Epidermal melanocyte (primary cell): Measurements from ENCODE around the gene TBC1D24.

Experiments used
- DNase-seq: peaks from one replicate; pipeline ENCODE4 v3.0.0; 2011; ENCODE audit warnings: low spot score; ENCODE audit not compliant: insufficient read length

Gene TBC1D24

DNA sequence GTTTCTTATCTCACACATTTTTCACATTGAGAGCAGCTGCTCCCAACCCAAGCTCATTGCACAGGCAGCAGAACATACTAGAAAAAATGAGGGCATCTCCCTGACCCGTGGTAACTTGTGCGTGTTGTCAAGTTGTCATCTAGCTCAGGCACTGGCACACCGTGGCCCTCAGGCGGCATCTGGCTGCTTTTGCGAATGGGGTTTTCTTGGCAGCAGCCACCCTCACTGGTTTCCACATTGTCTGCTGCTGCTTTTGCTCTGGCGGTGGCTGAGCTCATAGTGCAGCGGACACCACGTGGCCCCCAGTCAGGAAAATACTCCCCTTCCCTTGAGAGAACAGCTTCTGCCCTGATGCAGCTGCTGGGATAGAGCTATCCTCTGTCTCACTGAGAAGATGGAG is 24.4 kb upstream of the TBC1D24 start:
- no peak for DNase-seq

- no peak for DNase-seq
These were observed 23.9 kb upstream of the TBC1D24 start for GRCh38 chr16:2450975-2451381.

- no peak for DNase-seq
These were observed 23.0 kb upstream of the TBC1D24 start for GRCh38 chr16:2451851-2452320.

DNA sequence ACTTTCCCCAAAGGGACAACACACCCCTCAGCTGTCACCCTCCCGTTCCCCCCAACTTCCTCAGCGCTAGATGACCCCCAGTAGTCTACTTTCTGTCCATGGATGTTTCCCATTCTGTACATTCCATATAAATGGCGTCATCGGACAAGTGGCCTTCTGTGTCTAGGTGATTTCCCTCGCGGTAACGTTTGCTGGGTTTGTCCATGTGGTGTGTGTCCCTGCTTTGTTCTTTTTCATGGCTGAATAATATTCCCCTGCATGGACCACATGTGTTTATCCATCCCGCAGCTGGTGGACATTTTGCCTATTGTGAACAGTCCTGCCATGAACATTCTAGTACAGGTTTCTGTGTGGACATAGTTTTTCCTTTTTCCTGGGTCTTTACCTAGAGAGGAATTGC is 22.3 kb upstream of the TBC1D24 start:
- DNase-seq = peak; percentile 4

GRCh38 chr16:2455081-2455845 is 19.7 kb upstream of the TBC1D24 start:
- no peak for DNase-seq

GRCh38 chr16:2456551-2457153 is 18.3 kb upstream of the TBC1D24 start:
- DNase-seq = peak; percentile 5

DNA sequence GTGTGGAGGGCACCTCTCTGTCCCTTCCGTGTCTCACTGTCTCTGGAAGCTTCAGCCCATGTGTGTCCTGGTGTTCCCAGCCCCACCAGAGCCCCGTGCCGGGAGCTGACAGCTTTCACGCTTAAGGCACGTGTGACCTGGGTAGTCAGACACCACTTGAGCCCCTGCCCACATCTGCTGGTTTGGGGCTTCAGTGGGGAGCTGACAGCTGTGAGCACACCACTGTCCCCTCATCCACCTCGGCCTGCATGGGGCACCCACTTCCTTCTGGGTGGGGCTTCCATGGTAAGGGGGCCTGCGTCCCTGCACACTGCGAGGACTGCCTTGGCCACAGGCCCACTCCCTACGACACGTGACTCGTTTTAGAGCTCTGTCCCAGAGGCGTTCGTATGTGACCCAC is 17.7 kb upstream of the TBC1D24 start:
- peak; percentile 8 for DNase-seq

- DNase-seq = peak; percentile 6
These were observed 17.0 kb upstream of the TBC1D24 start for GRCh38 chr16:2457946-2458345.

- DNase-seq = peak; percentile 10
These were observed 15.9 kb upstream of the TBC1D24 start for GRCh38 chr16:2458887-2459646.

DNA sequence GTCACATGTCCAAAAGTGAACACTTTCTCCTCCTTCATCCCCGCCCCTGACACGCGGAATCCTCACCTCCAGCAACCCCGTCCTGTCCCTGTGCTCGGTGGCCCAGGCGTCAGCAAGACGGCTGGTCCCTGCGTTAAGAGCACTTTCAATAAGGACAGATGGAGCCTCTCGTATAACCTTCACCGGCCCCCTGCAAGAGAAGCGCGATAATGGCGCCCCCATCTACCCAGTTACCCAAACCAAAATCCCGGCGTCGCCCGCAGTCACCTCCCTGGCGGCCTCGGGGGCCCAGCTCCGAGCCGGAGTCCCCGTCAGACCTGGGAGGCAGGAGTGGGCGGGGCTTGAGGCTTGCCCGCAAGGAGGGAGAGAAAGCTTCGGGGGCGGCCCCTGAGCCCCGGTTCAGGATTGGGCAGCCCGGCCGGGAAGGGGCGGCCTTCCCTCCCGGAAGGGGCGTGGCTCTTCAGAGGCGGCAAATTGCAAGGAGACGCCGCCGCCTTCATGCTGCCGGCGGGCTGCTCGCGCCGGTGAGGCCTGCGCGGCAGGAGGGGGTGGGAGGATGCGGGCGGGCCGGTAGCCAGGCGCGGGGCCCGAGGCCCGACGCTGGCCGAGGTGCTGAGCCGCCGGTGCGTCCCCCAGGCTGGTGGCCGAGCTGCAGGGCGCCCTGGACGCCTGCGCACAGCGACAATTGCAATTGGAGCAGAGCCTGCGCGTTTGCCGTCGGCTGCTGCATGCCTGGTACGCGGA is 15.1 kb upstream of the TBC1D24 start, which contains the start of gene TEDC2:
Gene TEDC2 (plus strand): TSS at position 463 of the 744 bp plus-strand sequence. CDS start 36 bp downstream, at position 499.
- peak; percentile 100 for DNase-seq

- DNase-seq = no peak
These were observed 14.6 kb upstream of the TBC1D24 start for GRCh38 chr16:2460391-2460713.

DNA sequence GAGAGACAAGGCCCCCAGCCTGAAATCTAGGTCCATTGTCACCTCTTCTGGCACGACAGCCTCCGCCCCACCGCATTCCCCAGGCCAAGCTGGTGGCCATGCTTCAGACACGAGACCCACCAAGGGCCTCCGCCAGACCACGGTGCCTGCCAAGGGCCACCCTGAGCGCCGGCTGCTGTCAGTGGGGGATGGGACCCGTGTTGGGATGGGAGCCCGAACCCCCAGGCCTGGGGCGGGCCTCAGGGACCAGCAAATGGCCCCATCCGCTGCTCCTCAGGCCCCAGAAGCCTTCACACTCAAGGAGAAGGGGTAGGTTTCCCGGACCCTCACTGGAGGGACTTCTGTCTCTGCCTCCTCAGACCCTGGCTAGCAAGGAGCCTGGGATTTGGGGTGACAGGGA is 14.0 kb upstream of the TBC1D24 start:
- peak; percentile 15 for DNase-seq

DNA sequence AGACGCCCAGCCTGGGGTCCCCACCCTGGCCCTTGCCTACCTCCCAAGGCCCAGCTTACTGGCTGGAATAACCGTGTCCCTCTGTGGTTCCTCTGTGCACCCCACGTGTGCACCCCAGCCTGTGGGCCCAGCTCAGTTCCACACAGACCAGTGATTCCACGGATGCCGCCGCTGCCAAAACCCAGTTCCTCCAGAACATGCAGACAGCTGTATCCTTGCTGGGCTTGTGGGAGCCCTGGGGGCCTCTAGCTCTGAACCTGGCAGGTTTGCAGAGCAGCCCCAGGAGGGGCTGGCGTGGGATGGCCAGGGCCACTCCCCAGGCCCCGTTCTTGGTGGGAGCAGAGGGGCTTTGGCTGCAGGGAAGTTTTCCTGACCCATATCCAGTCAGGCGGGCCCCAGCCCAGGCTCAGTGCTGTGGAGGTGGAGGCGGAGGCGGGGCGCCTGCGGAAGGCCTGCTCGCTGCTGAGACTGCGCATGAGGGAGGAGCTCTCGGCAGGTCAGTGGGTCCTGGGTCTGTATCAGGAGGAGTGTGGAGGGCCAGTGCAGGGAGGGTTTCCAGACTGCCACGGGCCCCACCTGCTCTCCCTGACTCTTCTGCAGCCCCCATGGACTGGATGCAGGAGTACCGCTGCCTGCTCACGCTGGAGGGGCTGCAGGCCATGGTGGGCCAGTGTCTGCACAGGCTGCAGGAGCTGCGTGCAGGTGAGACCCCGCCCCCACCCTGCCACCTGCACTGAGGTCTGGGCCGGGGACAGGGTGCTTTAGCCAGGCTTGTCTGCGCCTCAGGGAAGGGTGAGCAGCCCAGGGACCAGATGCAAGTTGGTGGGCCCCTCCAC is 12.7 kb upstream of the TBC1D24 start:
- DNase-seq = peak; percentile 5

DNA sequence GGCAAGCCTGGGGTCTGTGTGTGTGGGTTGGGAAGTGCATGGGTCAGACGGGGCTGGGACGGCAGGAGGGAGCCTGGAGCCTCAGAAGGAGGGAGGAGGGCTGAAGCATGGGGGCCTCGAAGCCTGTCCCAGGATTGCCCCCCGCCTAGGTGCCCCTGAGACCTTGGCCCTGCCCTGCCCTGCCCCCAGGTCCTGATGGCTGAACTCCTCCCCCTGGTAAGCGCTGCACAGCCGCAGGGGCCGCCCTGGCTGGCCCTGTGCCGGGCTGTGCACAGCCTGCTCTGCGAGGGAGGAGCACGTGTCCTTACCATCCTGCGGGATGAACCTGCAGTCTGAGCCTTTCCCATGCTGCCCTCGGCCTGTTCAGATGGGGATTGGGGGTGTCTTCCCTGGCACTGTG is 10.6 kb upstream of the TBC1D24 start:
- peak; percentile 10 for DNase-seq

DNA sequence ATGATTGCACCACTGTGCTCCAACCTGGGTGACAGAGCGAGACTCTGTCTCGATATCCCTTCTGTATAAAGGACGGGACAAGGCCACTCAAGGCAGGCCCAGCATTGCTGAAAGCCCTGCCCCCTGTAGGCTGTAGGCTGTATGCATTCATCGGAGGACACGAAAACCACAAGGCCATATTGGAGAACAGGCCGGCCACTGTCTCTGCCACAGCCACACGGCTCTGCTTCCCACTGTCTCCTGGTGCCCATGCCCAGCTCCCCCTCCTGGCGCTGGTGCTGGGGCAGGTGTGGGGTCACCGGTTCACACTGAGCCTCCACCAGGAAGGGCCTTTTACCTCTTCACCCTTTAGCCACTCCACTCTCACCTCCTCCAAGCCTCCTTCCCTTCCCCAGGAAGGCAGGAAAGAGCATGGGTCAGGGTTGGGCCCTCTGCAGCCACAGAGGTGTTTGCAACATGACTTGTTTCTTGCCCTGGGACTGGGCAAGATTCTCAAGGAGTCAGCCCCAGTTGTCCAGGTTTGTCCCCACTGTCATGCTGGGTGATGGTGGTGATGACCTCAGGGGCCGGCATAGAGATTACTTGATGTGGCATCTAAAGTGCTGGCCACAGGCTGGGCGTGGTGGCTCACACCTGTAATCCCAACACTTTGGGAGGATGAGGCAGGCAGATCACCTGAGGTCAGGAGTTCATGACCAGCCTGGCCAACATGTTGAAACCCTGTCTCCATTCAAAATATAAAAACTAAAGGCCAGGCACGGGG is 9.1 kb upstream of the TBC1D24 start:
- DNase-seq = peak; percentile 16

GRCh38 chr16:2466667-2467527 is 8.0 kb upstream of the TBC1D24 start:
- DNase-seq = peak; percentile 11

GRCh38 chr16:2467528-2468232 is 7.2 kb upstream of the TBC1D24 start:
- peak; percentile 90 for DNase-seq

GRCh38 chr16:2468233-2468724 is 6.6 kb upstream of the TBC1D24 start:
- DNase-seq = peak; percentile 23
